HG03097 (cell line): Measurements from ENCODE around the gene ANKMY1.
A peak's percentile ranks its signal among the peaks of the same experiment; 100 is the strongest.

Source experiments
- ATAC-seq: cut with Tn5 transposase; IDR thresholded peaks from one replicate; pipeline ENCODE4 v1.9.1; 2021; ENCODE audit not compliant: unreplicated experiment, low FRiP score

Gene ANKMY1

DNA sequence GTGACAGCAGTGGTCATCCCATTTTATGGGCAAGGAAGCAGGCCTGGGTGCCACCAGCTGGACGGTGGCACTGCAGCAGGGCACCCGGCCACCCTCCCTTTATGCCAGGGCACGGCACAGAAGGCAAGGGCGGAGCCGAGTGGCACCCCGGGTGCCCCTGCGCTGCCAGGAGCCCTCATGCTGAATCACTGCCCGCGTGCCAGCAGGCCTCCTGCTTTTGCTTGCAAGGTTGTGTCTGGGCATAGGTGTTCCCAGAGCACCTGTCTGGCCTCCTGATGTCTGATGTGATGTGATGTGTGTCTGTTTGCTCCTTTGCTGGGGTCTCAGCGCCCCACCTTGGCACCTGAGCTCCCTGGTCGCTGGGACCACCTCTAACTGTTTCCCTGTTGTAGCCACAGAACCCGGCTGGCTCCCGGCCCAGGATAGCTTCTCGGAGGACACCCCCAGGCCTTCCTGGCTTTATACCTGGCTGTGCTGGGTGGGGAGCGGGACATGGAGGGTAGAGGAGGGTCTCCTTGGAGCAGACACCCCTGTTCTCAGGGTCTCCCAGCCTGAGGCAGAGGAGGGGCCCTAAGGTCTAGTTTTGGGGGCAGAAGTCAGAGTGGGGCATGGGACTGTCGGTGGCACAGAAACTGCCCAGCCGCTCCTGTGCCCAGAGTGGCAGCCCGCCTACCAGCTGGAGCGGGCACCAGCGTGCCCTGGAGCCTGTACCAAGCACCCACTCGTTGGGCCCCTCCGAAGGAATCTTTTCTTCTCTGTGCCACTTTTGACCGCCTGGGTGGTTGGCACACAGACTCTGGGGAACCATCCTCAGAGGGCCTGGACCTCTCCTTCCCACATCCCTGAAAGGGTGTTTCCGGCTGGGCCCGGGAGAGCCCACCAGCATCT lies 118.7 kb downstream of the ANKMY1 start:
- ATAC-seq = no peak

DNA sequence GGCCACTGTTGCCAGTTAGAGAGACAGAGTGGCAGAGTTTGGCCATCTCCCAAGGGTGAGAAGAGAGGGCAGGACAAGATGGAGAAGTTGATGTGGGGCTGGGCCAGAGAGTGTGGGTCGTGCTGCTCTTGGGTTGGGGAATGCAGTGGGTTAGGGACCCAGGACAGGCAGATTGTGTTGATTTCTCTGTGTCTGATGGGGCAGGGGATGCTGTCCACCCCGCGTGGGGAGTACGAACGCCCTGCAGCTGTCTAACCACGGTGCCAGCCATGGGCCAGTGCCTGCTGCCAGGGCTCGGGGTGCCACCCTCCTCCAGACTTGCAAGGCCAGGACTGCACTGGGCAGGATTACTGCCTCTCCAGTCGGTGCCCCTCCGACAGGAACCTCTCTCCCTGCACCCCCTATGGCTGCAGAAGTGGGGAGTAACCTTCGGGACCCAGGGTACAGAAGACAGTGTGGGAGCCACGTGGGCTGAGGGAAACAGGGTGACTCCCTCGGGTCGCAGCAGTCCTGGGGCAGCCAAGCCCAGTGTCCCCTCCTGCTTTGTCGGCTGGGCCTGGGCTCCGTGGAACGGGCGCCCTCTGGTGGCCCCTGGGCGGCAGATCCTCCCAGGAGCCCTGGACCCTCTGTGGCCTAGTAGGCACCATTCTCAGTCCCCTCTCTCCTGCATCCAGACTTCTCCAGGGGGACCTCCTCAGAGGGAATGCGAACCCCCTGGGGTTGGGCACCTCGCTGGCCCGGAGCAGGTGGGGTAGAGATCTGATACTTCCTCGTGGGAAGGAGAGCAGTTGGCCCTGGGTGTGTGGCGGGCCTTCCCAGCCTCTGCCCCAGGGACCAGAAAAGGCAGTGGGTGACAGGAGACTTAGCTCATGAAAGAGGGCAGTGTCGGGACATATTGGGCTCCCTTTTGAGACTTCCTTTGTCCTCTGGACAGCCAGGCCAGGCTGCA lies 119.7 kb downstream of the ANKMY1 start:
- ATAC-seq = no peak

DNA sequence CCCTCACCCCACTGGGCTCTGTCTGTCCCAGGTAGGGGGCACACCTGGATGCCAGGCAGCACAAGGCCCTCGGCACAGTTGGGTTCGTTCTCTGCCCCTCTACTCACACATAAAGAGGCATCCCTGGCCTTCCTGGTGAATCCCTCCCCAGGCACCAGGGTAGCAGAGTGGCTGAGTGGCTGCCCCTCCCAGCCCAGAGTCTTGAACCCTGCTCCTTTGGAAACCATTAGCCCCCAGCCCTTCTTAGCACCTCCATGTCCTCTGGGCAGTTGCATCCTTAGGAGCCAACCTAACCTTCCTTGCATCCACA lies 120.3 kb downstream of the ANKMY1 start:
- ATAC-seq = no peak

DNA sequence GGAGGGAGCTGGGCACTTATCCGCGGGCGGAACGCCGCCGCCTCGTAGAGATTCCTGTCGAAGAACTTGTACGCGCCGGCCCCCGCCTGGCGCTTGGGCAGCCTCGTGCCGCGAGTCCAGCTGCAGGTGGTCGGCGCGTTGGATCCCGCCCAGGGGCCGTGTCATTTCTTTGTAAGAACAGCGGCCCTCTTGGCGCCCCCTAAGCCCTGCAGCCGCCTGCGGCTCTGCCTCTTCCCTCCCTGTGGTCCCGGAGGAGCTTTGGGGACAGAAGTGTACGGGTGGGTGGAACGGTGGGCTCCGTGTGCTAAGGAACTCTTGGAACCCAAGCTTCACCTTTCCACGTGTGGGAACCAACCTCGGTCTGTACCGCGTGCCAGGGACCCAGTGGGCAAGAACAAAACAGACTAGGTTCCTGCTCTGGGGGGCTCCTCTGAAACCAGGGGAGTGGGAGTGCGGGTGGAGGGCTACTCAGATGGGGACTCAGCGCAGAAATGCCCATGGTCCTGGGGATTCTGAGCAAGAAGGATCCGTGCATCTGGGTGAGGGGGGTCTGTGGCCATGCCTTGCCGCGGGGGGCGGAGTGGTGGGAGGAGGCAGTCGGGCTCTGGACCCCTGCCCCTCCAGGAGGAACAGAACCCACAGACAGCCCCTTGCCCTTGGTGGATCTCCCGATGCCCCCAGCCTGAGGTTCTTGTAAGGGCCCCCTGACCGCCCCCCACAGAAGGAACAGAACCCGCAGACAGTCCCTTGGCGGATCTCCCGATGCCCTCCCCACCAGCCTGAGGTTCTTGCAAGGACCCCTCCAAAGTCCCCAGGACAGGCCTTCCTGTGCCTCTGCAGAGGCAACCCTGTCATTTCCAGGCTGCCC lies 120.9 kb downstream of the ANKMY1 start:
- no peak for ATAC-seq

DNA sequence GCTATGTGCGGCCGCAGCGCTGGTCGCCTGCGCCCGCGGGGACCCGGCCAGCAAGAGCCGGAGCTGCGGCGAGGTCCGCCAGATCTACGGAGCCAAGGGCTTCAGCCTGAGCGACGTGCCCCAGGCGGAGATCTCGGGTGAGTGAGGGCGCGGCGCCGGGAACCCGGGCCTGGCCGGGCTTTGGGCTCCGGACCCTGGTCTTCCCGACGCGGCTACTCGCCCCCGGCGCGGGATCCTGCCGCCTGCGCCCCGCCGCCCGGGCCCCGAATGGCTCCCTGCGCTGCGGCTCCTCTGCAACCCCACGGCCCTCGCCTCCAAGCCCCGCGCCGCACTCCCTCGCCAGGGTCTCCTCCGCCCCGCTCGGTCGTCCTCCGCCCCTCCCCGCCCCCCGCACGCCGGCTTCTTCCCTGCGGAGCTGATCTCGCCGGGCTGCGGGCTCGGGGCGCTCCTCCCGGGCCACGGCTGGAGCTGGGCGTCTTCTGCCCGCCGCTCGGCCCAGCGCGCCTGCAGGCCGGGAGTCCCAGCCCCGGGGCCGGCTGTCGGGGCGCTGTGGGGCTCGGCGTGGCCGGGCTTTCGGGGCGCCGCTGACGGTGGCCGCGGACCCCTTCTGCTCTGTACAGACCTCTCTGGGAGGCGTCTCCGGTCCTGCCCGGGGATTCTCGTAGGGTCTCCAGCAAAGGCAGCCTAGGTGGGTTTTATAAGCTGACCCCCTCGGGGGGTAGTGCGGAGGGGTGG lies 121.7 kb downstream of the ANKMY1 start:
- ATAC-seq = no peak

DNA sequence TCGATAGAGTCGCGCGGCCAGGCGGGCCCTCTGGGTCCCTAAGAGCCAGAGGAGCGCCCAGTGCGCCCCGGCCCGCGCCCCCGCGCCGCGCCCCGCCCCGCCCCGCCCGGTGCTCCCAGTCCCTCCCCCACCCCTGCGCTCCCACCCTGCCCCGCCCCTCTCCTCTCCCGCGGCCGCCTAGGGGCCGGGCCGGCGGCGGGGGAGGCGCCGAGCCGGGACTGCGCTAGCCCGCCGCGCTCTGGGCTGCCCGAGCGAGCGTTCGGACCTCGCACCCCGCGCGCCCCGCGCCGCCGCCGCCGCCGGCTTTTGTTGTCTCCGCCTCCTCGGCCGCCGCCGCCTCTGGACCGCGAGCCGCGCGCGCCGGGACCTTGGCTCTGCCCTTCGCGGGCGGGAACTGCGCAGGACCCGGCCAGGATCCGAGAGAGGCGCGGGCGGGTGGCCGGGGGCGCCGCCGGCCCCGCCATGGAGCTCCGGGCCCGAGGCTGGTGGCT lies 122.3 kb downstream of the ANKMY1 start, which contains the start of gene GPC1:
Gene GPC1 (plus strand): TSS at position 207 of the 491 bp plus-strand sequence. CDS start 256 bp downstream, at position 463.
- ATAC-seq = peak; percentile 37

DNA sequence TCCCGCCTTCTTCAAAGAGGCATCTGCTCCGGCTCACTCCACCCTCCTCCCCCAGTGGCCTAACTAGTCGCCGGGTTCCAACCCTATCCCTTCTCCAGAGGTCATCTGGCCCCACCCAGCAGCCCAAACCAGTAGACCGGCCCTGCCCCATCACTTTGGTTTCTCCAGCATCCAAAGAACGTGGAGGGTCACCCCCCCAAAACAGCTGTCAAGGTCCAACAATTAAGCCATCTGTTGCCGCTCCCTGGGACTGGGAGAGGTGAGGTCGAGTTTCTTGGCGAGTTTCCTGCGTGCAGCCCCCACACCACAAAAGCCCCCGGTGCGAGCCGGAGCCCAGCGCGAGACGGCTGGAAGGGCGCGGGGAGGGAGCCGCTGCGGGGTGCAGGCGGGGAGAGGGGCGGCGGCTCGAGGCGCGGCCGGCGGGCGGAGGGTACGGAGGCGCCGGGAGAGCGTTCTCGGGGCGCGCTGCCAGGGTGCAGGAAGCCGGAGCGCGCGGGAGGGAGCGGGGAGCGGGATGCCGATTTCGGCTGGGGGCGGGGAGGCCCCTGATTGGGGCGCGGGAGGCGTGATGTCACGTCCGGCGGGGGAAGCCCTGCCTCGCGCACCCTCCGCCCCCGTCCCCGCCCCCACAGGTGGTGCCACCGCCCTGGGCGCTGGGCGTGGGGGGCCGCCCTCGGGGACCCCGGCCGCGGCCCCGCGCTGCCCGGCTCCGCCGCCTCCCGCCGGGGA lies 122.9 kb downstream of the ANKMY1 start:
- ATAC-seq = peak; percentile 61

DNA sequence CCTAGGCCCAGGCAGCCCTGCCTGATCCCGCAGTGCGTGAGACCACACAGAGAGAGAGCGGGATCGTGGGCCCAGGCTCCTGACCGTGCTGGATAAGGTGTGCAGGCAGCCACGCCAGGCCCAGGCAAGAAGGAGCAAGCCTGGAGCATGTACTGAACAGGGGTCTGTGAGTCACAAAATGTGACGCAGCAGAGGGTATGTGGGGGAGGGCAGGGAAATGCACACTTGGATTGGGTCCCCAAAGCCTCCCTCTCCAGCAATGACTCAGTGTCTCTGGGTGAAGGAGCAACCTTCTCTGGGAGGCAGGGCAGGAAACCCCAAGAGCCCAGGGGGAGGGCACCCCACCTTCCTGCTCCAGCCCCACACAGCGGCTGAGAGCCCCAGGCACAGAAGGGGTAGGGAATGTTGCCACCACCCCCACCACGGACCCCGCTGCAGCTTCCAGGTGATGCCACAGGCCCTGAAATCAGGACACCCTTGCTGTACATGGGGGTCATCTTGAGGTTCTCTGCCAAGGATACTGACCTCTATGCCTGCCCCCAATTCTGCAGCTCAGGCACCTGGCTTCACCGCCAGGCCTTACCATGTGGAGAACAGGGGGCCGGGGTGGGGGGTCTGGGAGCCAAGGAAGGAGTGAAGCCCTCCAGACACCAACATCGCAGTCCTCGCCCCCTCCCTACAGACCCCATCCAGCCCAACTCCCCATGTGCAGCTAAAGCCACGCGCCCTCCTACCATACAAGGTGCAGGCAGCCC lies 123.6 kb downstream of the ANKMY1 start:
- ATAC-seq = no peak

DNA sequence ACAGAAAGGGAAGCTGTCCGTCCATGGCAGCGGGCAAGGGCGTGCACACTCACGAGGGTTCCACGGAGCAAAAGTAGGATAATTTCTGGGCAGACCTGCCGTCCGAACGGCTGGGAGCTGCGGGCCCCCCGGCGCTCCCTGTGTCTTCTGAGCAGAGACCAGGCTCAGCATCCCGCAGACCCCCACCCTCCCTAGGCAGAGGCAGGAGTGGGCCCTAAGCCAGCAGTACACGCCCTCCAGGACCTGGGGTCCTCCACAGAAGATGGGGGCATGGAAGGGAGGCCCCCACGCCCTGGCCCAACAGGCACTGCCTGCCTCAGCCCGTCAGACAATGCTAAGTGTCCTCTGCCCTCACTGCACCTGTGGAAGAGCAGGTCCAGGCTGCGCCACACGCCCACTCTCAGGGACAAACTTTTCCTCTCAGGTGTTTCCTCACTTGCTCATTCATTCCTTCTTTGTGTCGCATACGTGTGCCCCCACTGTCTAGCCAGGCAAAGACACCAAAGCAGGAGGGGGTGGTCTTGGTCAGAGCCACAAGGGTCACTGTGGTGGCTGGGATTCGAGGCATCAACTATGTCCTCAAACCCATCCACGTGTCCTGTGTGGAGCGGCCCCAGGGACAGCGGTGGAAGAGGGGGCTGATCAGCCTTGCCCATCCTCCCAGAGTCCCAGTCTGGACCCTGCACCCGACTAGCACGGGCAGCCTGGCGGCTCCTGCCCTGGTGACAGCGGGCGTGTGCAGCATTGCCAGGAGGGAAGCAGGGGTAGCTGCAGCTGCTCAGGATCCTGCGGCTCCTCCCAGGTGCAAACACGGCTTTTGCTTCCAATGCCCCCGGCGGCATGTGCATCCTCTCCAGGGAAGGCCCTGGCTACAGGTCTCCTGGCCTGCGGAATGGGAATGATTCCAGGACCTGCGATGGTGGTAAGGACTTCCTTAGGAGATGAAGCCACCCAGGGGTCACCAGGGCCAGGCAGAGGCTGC lies 124.7 kb downstream of the ANKMY1 start:
- no peak for ATAC-seq

DNA sequence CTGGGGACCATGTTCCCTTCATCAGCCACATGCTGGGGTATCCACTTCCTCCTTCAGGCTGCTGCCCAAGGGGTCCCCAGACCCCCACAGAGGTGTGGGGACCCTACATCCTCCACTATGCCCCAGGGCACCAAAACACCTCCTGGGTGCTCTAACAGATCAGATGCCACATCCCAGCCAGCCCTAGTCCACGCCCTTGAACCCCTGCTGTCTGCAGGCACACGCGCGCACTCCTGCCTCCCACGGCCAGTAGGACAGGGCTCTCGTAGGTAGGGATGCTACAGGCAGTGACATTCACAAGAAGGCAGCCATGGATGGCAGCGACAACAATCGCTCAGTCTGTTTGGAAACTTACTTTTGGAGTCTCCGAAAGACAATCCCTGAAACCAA lies 125.4 kb downstream of the ANKMY1 start:
- ATAC-seq = no peak

DNA sequence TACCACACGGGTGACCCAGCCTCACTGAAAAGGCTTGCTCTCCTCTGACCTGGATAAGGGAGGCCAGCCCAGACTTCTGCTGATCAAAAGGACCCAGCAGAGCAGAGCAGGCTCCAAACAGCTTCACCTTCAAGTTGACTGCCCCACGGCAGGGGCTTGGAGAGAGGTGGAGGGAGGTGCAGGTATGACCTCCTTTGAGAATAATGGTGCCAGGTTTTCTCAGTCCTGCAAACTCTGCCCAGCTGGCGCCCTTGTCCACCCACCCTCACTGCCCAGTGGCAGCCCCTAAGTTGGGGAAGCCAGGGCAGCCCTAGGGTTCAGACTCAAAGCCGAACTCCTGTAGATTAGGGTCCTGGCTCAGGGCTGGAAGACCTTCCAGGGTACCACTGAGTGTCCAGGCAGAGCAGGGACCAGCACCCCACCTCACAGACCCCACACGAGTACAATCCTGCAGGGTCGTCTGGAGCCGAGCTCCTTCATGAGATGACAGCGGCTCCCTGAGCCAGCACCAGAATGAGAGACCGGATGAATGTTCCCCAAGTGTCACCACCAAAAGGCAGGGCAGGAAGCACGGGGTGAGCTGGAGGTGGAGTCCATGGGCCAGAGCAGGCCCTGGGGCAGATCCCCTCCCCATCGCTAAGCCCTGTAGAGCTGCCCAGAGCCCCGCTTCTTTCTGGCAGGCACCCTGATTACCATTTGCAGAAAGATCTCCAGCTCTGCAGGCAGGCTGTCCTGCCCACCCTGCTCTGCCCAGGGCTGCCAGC lies 125.9 kb downstream of the ANKMY1 start:
- no peak for ATAC-seq

DNA sequence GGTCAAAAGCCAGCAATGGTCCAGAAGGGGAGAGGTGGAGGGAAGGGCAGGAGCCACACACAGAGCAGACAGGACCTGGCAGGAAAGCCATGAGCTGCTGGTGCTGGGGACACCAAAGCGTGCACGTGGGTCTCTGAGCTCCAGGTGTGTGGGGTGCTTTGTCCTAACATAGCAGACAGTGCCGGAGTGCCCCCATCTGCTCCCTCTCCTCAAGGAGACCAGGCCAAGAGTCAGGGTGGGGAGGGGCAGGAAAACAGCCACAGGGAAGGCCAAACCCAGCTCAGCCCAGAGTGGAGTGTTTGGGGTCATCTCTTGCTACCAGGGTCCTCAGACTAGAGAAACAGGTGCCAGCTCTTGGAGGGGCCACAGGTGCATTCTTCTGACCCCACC lies 126.5 kb downstream of the ANKMY1 start:
- no peak for ATAC-seq

DNA sequence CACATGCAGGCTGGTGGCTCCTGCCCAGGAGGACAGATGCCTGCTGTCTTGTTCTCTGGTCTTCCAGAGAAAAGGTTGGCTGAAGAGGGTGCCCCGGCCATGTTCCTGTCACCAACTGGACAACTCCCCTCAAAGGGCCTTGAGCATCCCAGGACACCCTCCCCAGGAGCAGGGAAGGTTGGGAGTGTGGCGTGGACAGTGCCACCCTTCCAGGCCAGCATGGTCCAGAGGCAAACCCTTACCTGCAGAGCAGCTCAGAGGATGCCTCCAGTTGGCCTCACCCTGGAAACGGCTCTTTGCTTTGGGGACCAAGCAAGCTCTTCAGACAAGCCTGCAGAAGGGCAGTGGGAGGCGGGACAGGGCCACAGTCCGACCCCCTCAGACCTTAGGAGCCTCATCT lies 127.2 kb downstream of the ANKMY1 start:
- ATAC-seq = no peak

DNA sequence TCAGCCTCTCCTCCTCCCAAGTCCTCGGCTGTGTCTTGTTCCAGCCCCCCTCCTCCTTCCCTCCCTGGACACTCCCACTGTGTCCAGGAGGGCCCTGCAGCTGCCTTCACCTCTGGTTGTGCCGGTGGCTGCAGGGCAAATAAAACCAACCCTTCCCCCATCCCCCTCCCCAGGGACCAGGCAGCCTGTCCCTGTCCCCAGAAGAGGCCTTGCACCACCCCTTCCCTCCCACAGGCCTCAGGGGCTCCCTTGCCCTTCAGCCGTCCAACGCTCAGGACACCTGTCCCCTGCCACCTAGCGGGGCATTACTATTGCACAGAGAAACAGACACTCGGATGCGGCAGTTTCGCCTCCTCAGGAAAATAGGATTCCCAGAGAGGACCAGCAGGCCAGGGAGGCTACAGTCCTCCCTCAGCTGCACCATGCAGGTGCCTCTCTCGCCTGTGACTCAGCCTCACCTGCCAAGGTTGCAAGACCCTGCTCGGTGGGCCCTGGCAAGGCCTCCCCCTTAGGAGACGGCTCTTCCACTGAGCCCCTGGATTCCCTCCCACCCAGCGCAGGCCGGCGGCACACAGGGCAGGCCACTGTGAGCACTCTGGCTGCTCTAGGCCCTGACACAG lies 127.8 kb downstream of the ANKMY1 start:
- ATAC-seq = no peak
